H1 (cell line): ENCODE data around the gene VPS50. TPM values are rescaled to one million over a fixed set of nuclear protein-coding genes. Genes with fewer than 3 reads are reported as not detected.

ENCODE experiments used
- CBX5 ChIP-seq: fragments of 300-800, 300-1000 bp; sonication (generic); IDR thresholded peaks from 2 replicates; pipeline ENCODE4 v1.7.1; 2016; ENCODE audit warnings: antibody characterized with exemption, low read length, low read depth
- polyA plus RNA-seq, 7 experiments: library from polyadenylated mRNA; depleted of rRNA in 3 of 7; stranded (reverse) in 5 of 7; unstranded in 2 of 7; fragments of >200 nt in 5 of 7; fragments of 200-250 nt in 2 of 7; gene quantifications; 1 replicate in 5 of 7; 2 replicates in 1 of 7; 4 replicates in 1 of 7; pipeline versions ENCODE4 v1.2.1 to v1.2.3, GENCODE V29; 2011 to 2013; ENCODE audit warnings: missing spikeins in 2 of 7, mixed read lengths in 2 of 7
- total RNA-seq: library from RNA; stranded (reverse); fragmentation: NEBNext Ultra II Directional; extraction: Animal tissue kit (Norgen Biotek cat#: 25700); gene quantifications from 2 replicates; pipeline ENCODE4 v1.2.1, GENCODE V29; 2021

The VPS50 gene
- total and polyA plus RNA-seq, 2 of the 8 experiments (the other 6 are each of a cell fraction or from before 2014, with no cell fraction given): 3.7 to 9.3 TPM

GRCh38 chr7:93279541-93279940, 47.4 kb downstream of the VPS50 start (continued):
- TF ChIP-seq CBX5: no peak
